ENCODE data around the gene ST3GAL4. TPM values are rescaled to one million over a fixed set of nuclear protein-coding genes. Genes with fewer than 3 reads are reported as not detected.

Gene ST3GAL4
- total RNA-seq, 2 donors from 2014 or later: 27.7 to 98.0 TPM

DNA sequence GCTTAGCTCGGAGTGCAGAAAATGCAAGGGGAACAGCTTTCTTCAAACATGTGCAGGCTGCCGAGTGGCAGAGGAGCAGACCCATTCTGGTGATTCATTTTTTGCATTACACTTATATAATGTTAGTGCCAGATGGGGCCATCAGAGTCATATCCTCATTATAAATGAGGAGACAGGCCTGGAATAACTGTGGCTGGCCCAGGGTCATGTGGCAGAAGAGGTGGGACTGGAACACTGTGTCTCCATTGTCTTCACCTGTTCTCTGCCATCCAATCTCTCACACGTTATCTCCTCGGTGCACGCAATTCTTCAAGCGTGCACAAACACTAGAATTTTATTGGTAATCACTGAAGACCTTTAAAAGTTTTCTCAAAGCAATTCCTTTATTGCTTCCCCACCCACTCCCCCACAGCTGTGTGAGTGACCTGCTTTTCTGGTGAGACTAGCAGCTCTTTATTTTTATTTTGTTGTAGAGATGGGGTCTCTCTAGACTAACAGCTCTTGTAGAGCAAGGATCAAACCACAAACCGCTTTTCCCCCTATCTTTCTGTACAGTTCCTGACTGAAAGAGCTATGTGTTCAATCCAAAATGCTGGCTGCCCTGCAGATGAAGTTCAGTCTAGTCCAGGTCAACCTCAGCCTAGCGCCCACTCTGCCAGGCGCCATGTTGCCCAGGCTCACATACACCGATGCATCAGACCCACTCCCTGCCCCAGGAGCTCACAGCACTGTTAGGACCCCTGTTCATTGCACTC, 75.3 kb downstream of the ST3GAL4 start:
- Histone ChIP-seq H3K27me3 (replicated peaks; ENCODE audit: insufficient read depth) (no peaks in the 10 kb centered on the region), H3K27ac (no peak overlapping the region), H3K4me1 (ENCODE audit: control insufficient read depth in 1 of 2, low read depth in 2 of 2) (peaks cover 8 to 15% of the 10 kb centered on the region in 2 donors), H3K4me3 (no peak overlapping the region), H3K36me3 (no peaks in the 10 kb centered on the region), H3K9me3 (no peaks in the 10 kb centered on the region)
- TF ChIP-seq, protein P1, sequence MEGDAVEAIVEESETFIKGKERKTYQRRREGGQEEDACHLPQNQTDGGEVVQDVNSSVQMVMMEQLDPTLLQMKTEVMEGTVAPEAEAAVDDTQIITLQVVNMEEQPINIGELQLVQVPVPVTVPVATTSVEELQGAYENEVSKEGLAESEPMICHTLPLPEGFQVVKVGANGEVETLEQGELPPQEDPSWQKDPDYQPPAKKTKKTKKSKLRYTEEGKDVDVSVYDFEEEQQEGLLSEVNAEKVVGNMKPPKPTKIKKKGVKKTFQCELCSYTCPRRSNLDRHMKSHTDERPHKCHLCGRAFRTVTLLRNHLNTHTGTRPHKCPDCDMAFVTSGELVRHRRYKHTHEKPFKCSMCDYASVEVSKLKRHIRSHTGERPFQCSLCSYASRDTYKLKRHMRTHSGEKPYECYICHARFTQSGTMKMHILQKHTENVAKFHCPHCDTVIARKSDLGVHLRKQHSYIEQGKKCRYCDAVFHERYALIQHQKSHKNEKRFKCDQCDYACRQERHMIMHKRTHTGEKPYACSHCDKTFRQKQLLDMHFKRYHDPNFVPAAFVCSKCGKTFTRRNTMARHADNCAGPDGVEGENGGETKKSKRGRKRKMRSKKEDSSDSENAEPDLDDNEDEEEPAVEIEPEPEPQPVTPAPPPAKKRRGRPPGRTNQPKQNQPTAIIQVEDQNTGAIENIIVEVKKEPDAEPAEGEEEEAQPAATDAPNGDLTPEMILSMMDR (IDR thresholded peaks at IDR 0.05): no peak
- ATAC-seq (ENCODE audit: insufficient number of reproducible peaks, low FRiP score, low read depth) (no peak), DNase-seq (ENCODE audit: low spot score) (no peak)

DNA sequence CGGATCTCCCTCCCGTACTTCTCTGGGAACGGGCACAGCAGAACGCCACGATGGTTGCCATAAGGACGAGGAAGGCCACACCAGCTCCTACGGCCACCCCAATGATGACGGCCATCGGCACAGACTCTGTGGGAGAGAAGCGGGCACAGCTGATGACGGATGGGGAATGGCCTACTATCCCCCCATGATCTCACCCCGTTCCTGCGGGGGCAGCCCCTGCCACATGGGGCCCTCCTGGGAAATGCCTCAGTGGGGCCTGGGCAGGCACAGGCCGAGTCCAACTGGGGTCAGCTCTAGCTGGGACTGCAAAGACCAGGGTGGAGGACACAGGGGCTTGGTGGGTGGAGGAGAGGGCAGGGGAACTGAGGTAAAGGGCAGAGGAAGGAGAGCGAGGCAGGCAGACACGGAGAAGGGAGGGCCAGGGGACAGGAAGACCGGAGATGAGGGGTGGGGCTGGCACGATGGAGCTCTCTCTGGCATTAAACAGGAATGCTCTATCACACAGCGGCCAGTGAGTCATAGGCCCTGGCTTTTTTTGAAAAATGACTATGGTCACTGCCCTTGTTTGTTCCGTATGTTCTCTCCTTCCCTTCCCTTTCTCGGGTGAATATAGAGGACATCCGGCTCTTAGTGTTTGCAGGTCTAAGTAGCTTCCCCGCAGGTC, 76.0 kb downstream of the ST3GAL4 start:
- Histone ChIP-seq H3K9me3 (no peaks in the 10 kb centered on the region), H3K27ac (peak overlapping the region; percentile 35 to 65)
- DNase-seq (ENCODE audit: low spot score): peak; percentile 33

DNA sequence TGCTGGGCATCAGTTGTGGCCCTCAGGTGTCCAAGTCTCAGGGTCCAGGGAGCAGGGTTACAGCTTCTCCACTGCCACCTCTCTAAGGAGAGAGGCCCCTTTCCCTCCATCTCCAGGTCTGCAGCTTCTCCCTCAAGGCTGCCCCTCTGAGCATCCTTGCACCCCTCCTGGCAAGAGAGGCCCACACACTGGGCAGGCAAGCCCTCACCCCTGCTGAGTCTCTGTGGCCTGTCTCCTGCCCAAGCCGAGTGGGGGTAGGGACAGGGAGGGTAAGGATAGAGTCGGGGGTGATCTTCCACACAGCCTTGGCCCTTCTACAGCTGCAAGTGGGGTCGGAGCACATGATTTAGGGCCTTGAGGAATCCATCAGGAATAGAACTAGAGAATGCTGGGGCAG, 76.6 kb downstream of the ST3GAL4 start:
- Histone ChIP-seq H3K36me3 (no peaks in the 10 kb centered on the region), H3K9me3 (no peaks in the 10 kb centered on the region), H3K4me1 (ENCODE audit: control insufficient read depth in 1 of 2, low read depth in 2 of 2) (peaks cover 8 to 15% of the 10 kb centered on the region in 2 donors), H3K27me3 (replicated peaks; ENCODE audit: insufficient read depth) (no peaks in the 10 kb centered on the region), H3K27ac (peak overlapping the region; percentile 19 to 65), H3K4me3 (no peak overlapping the region)
- TF ChIP-seq, protein P1 (IDR thresholded peaks at IDR 0.05): no peak
- no peak for ATAC-seq (ENCODE audit: insufficient number of reproducible peaks, low FRiP score, low read depth)
- DNase-seq (ENCODE audit: low spot score): no peak

More for the DNA sequence above, 76.0 kb downstream of the ST3GAL4 start:
- H3K27me3 ChIP-seq (replicated peaks; ENCODE audit: insufficient read depth): no peaks in the 10 kb centered on the region
- H3K4me3 ChIP-seq: no peak overlapping the region
- H3K4me1 ChIP-seq (ENCODE audit: control insufficient read depth in 1 of 2, low read depth in 2 of 2): peaks cover 8 to 15% of the 10 kb centered on the region in 2 donors
- ATAC-seq (ENCODE audit: insufficient number of reproducible peaks, low FRiP score, low read depth): peak; percentile 87
- H3K36me3 ChIP-seq: no peaks in the 10 kb centered on the region
- TF ChIP-seq, protein P1 (IDR thresholded peaks at IDR 0.05): no peak

DNA sequence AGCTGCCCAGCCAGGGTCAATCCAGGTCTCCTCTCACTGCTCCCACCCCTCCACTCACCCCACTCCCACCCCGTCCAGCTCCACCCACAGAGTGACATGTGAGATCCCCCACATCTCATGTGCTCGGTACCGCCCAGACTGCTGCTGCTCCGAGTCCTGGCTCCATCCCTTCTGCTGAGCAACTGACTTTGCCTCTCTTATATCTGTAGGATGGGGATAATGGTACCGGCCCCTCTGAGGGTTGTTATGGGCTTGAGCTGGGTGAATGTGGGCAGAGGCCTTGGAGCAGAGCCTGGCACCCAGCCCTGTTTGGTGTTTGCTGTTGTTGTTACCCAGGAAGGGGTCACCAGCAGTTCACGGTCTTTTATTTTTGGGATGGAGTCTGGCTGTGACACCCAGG, 77.0 kb downstream of the ST3GAL4 start:
- H3K9me3 ChIP-seq: no peaks in the 10 kb centered on the region
- no peak for DNase-seq (ENCODE audit: low spot score)
- no peak overlapping the region for H3K27ac ChIP-seq
- H3K4me1 ChIP-seq (ENCODE audit: control insufficient read depth in 1 of 2, low read depth in 2 of 2): peaks cover 8 to 11% of the 10 kb centered on the region in 2 donors
- TF ChIP-seq, protein P1 (IDR thresholded peaks at IDR 0.05): no peak
- no peaks in the 10 kb centered on the region for H3K27me3 ChIP-seq (replicated peaks; ENCODE audit: insufficient read depth)
- H3K36me3 ChIP-seq: no peaks in the 10 kb centered on the region
- no peak for ATAC-seq (ENCODE audit: insufficient number of reproducible peaks, low FRiP score, low read depth)
- no peak overlapping the region for H3K4me3 ChIP-seq

DNA sequence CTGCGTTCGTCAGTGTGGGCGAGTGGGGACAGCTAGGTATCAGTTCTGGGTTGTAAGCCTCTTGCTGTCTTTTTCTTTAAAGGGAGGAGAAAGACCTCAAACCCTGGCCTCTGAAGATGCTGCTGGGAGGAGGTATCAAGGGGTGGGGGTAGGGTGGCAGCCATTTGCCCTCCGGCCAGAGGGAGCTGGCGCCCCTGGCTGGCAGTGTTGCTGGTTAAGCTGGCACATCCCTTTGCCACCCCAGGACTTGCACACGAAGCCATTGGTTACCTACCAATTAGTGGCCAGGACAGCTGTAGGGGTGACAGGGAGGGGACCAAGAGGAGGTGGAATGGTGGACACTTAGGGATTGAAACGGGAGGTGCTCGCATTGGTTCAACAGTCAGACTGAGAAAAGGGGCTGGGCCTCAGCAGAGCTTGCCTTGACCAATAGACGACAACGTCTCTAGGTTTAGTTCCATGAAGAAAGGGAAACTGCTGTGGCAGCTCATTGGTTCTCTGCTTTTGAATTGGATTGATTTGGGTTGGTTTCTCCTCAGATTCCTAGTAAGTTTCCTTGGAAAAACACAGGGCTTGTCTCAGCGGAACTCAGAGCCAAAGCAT, 77.9 kb downstream of the ST3GAL4 start:
- Histone ChIP-seq H3K4me3 (no peak overlapping the region), H3K27me3 (replicated peaks; ENCODE audit: insufficient read depth) (no peaks in the 10 kb centered on the region), H3K9me3 (no peaks in the 10 kb centered on the region), H3K27ac (no peak overlapping the region), H3K36me3 (no peaks in the 10 kb centered on the region), H3K4me1 (ENCODE audit: control insufficient read depth in 1 of 2, low read depth in 2 of 2) (peaks cover 8 to 11% of the 10 kb centered on the region in 2 donors)
- TF ChIP-seq, protein P1 (IDR thresholded peaks at IDR 0.05): no peak
- no peak for ATAC-seq (ENCODE audit: insufficient number of reproducible peaks, low FRiP score, low read depth)
- no peak for DNase-seq (ENCODE audit: low spot score)
